H9 (cell line): ENCODE results near the gene CCDC177. TPM values are rescaled to one million over a fixed set of nuclear protein-coding genes. Genes with fewer than 3 reads are reported as not detected.

Experiments used
- DNase-seq: peaks from one replicate; pipeline ENCODE4 v3.0.0-alpha.2; 2017
- H2AFZ ChIP-seq: one replicate; pipeline ENCODE4 v1.6.1; 2013; ENCODE audit warnings: mild to moderate bottlenecking, low read length, control low read depth, moderate library complexity
- H2AK5ac ChIP-seq: 2 replicates; pipeline ENCODE4 v1.6.1; 2013; ENCODE audit warnings: low read length, control low read depth, mixed read lengths; ENCODE audit not compliant: insufficient read length
- H2BK120ac ChIP-seq: one replicate; pipeline ENCODE4 v1.6.1; 2013; ENCODE audit warnings: low read depth, mild to moderate bottlenecking, low read length, control low read depth, inconsistent platforms; ENCODE audit not compliant: poor library complexity, severe bottlenecking
- H2BK12ac ChIP-seq: 2 replicates; pipeline ENCODE4 v1.6.1; 2013; ENCODE audit warnings: low read length, control low read depth, mixed read lengths, low read depth; ENCODE audit not compliant: insufficient read length
- H2BK15ac ChIP-seq: 2 replicates; pipeline ENCODE4 v1.6.1; 2013; ENCODE audit warnings: low read depth, low read length, control low read depth
- H2BK20ac ChIP-seq: one replicate; pipeline ENCODE4 v1.6.1; 2013; ENCODE audit warnings: low read depth, mild to moderate bottlenecking, low read length, control low read depth, inconsistent platforms; ENCODE audit not compliant: poor library complexity, severe bottlenecking
- H2BK5ac ChIP-seq: 2 replicates; pipeline ENCODE4 v1.6.1; 2013; ENCODE audit warnings: low read length, control low read depth, mixed read lengths; ENCODE audit not compliant: insufficient read length
- H3K14ac ChIP-seq: 2 replicates; pipeline ENCODE4 v1.6.1; 2013; ENCODE audit warnings: low read length, control low read depth; ENCODE audit not compliant: insufficient read depth
- H3K18ac ChIP-seq: 2 replicates; pipeline ENCODE4 v1.6.1; 2013; ENCODE audit warnings: low read depth, mild to moderate bottlenecking, mixed read lengths, low read length, control low read depth; ENCODE audit not compliant: insufficient read length
- H3K23ac ChIP-seq: 2 replicates; pipeline ENCODE4 v1.6.1; 2013; ENCODE audit warnings: low read length, control low read depth, mixed read lengths, low read depth; ENCODE audit not compliant: insufficient read length
- H3K23me2 ChIP-seq: 2 replicates; pipeline ENCODE4 v1.6.1; 2013; ENCODE audit warnings: low read depth, mild to moderate bottlenecking, mixed read lengths, low read length, control low read depth; ENCODE audit not compliant: insufficient read length, poor library complexity, severe bottlenecking
- H3K27ac ChIP-seq: 2 replicates; pipeline ENCODE4 v1.5.1; 2013; ENCODE audit warnings: low read length, control low read depth, mixed read lengths, low read depth; ENCODE audit not compliant: insufficient read length
- H3K27me3 ChIP-seq: 2 replicates; pipeline ENCODE4 v1.6.1; 2013; ENCODE audit warnings: low read length, control low read depth, inconsistent platforms; ENCODE audit not compliant: insufficient read depth
- H3K4ac ChIP-seq: 2 replicates; pipeline ENCODE4 v1.6.1; 2013; ENCODE audit warnings: low read depth, mild to moderate bottlenecking, control low read depth, inconsistent platforms, low read length, moderate library complexity
- H3K4me1 ChIP-seq: 2 replicates; pipeline ENCODE4 v1.6.1; 2013; ENCODE audit warnings: low read length, control low read depth, inconsistent platforms; ENCODE audit not compliant: insufficient read depth
- H3K4me2 ChIP-seq: 2 replicates; pipeline ENCODE4 v1.6.1; 2013; ENCODE audit warnings: low read length, control low read depth, mixed read lengths; ENCODE audit not compliant: insufficient read length, insufficient read depth
- H3K56ac ChIP-seq: 2 replicates; pipeline ENCODE4 v1.6.1; 2013; ENCODE audit warnings: low read depth, mild to moderate bottlenecking, mixed read lengths, low read length, control low read depth; ENCODE audit not compliant: insufficient read length
- H3K79me1 ChIP-seq: 2 replicates; pipeline ENCODE4 v1.6.1; 2013; ENCODE audit warnings: low read depth, mild to moderate bottlenecking, moderate library complexity, low read length, control low read depth, inconsistent platforms; ENCODE audit not compliant: insufficient read depth, poor library complexity, severe bottlenecking
- H3K79me2 ChIP-seq: 2 replicates; pipeline ENCODE4 v1.6.1; 2013; ENCODE audit warnings: low read length, control low read depth, inconsistent platforms; ENCODE audit not compliant: insufficient read depth
- H3K9ac ChIP-seq: 2 replicates; pipeline ENCODE4 v1.6.1; 2013; ENCODE audit warnings: low read length, control low read depth, mixed read lengths; ENCODE audit not compliant: insufficient read length; ENCODE audit errors: extremely low read depth
- H3K9me3 ChIP-seq: one replicate; pipeline ENCODE4 v1.6.1; 2013; ENCODE audit warnings: low read depth, low read length, inconsistent platforms; ENCODE audit not compliant: control insufficient read depth
- H3T11ph ChIP-seq: one replicate; pipeline ENCODE4 v1.6.1; 2013; ENCODE audit warnings: mild to moderate bottlenecking, low read length, control low read depth, inconsistent platforms
- H4K20me1 ChIP-seq: one replicate; pipeline ENCODE4 v1.6.1; 2013; ENCODE audit not compliant: control insufficient read depth, insufficient read length, insufficient read depth
- H4K5ac ChIP-seq: 2 replicates; pipeline ENCODE4 v1.6.1; 2013; ENCODE audit warnings: low read depth, mild to moderate bottlenecking, mixed read lengths, low read length, control low read depth; ENCODE audit not compliant: insufficient read length
- H4K8ac ChIP-seq: replicated peaks from 2 replicates; pipeline ENCODE4 v1.6.1; 2013; ENCODE audit warnings: low read length, control low read depth, mixed read lengths, low read depth; ENCODE audit not compliant: insufficient read length
- H4K91ac ChIP-seq: 2 replicates; pipeline ENCODE4 v1.6.1; 2013; ENCODE audit warnings: low read depth, mild to moderate bottlenecking, moderate library complexity, mixed read lengths, low read length, control low read depth; ENCODE audit not compliant: insufficient read length
- H3K27ac Mint-ChIP-seq, 3 experiments: 2 replicates in 2 of 3; 3 replicates in 1 of 3; pipeline ENCODE4 v1.8.0; 2020 to 2021; ENCODE audit warnings: mixed read lengths in 3 of 3, mild to moderate bottlenecking in 1 of 3, moderate library complexity in 1 of 3
- H3K27me3 Mint-ChIP-seq: 2 replicates; pipeline ENCODE4 v1.8.0; 2021; ENCODE audit warnings: low read depth, mild to moderate bottlenecking, moderate library complexity, mixed read lengths
- H3K36me3 Mint-ChIP-seq, 3 experiments: 2 replicates in 2 of 3; 3 replicates in 1 of 3; pipeline ENCODE4 v1.8.0; 2020 to 2021; ENCODE audit warnings: low read depth in 3 of 3, mixed read lengths in 3 of 3; ENCODE audit not compliant: insufficient read depth in 1 of 3
- H3K4me1 Mint-ChIP-seq, 2 experiments: 2 replicates each; pipeline ENCODE4 v1.8.0; 2020; ENCODE audit warnings: mixed read lengths in 2 of 2
- H3K4me3 Mint-ChIP-seq, 2 experiments: 2 replicates in 1 of 2; 3 replicates in 1 of 2; pipeline ENCODE4 v1.8.0; 2020 to 2021; ENCODE audit warnings: mild to moderate bottlenecking in 2 of 2, mixed read lengths in 2 of 2, moderate library complexity in 1 of 2
- H3K9me3 Mint-ChIP-seq, 2 experiments: 2 replicates in 1 of 2; 3 replicates in 1 of 2; pipeline ENCODE4 v1.8.0; 2020; ENCODE audit warnings: mild to moderate bottlenecking in 2 of 2, mixed read lengths in 2 of 2, moderate library complexity in 1 of 2
- CTCF ChIP-seq: fragments of 200-600 bp; sonication (generic); conservative IDR thresholded peaks from 3 replicates; pipeline ENCODE4 v1.8.0; 2021; ENCODE audit warnings: antibody characterized with exemption, mild to moderate bottlenecking
- whole genome bisulfite sequencing: extraction: QIAGEN DNeasy Blood & Tissue Kit; methylation state at CpG from one replicate; pipeline ENCODE4 v1.1.7; 2013; ENCODE audit warnings: missing lambda C conversion rate, low lambda C conversion rate, mixed read lengths; ENCODE audit not compliant: insufficient read length; ENCODE audit errors: extremely low coverage; 5-methylcytosine and 5-hydroxymethylcytosine counted together
- total RNA-seq: library from RNA; stranded (reverse); gene quantifications from 2 replicates; pipeline ENCODE4 v1.2.1, GENCODE V29; 2021

CCDC177 gene
- total RNA-seq, 1 experiment from 2014 or later: 6.1 TPM

- no peak for DNase-seq
- TF ChIP-seq CTCF: no peak
- H2AK5ac ChIP-seq: no peak overlapping the region
- no peaks in the 10 kb centered on the region for H3K9me3 ChIP-seq
- Mint-ChIP-seq H3K27me3 (peaks cover 21% of the 10 kb centered on the region), H3K4me1 (peaks cover 31 to 39% of the 10 kb centered on the region in 2 experiments), H3K4me3 (no peak overlapping the region), H3K27ac (no peak overlapping the region), H3K36me3 (peaks cover 0 to 3% (median 0%) of the 10 kb centered on the region in 3 experiments; a peak in 2 of 7 replicates), H3K9me3 (no peaks in the 10 kb centered on the region; a peak in 2 of 5 replicates)
- H2BK120ac ChIP-seq: no peak overlapping the region
- H2BK20ac ChIP-seq: no peak overlapping the region
- no peak overlapping the region for H4K8ac ChIP-seq
- WGBS: no CpG with 5 or more reads among the region's 8 CpGs
- H2BK15ac ChIP-seq: no peak overlapping the region
- H4K20me1 ChIP-seq: no peaks in the 10 kb centered on the region
- no peak overlapping the region for H3K4me2 ChIP-seq
- no peak overlapping the region for H3K4ac ChIP-seq
- H3K27ac ChIP-seq: no peak overlapping the region
- no peak overlapping the region for H3T11ph ChIP-seq
- no peak overlapping the region for H4K5ac ChIP-seq
- no peak overlapping the region for H3K56ac ChIP-seq
- H3K23ac ChIP-seq: no peak overlapping the region
- no peak overlapping the region for H3K9ac ChIP-seq
- no peaks in the 10 kb centered on the region for H3K79me2 ChIP-seq
- no peak overlapping the region for H4K91ac ChIP-seq
- peaks cover 4% of the 10 kb centered on the region for H3K23me2 ChIP-seq
- peaks cover 7% of the 10 kb centered on the region; the same call in 1 of the 2 replicates for H3K4me1 ChIP-seq
- no peak overlapping the region for H2AFZ ChIP-seq
- no peak overlapping the region for H3K18ac ChIP-seq
- H2BK12ac ChIP-seq: no peak overlapping the region
- no peaks in the 10 kb centered on the region for H3K27me3 ChIP-seq
- no peak overlapping the region for H2BK5ac ChIP-seq
- H3K79me1 ChIP-seq: no peaks in the 10 kb centered on the region
- no peak overlapping the region for H3K14ac ChIP-seq
Measured at GRCh38 chr14:69548566-69548965, 26.1 kb downstream of the CCDC177 start.
